Neuronal stem cell (in vitro differentiated cells): ENCODE measurements around the gene PTPRH.

Experiments
- DNase-seq: peaks from one replicate; pipeline ENCODE4 v3.0.0-alpha.2; 2013; ENCODE audit warnings: low spot score
- H2AFZ ChIP-seq: one replicate; pipeline ENCODE4 v1.6.1; 2013; ENCODE audit warnings: mild to moderate bottlenecking, low read length, inconsistent platforms
- H2AK5ac ChIP-seq: 2 replicates; pipeline ENCODE4 v1.6.1; 2013; ENCODE audit warnings: low read depth, mild to moderate bottlenecking, inconsistent platforms, low read length, moderate library complexity, mixed read lengths
- H2BK120ac ChIP-seq: 2 replicates; pipeline ENCODE4 v1.6.1; 2013; ENCODE audit warnings: low read depth, mild to moderate bottlenecking, inconsistent platforms, low read length, moderate library complexity, mixed read lengths
- H2BK12ac ChIP-seq: one replicate; pipeline ENCODE4 v1.6.1; 2013; ENCODE audit warnings: low read length, inconsistent platforms
- H2BK15ac ChIP-seq: 2 replicates; pipeline ENCODE4 v1.6.1; 2013; ENCODE audit warnings: mild to moderate bottlenecking, low read length, inconsistent platforms, mixed read lengths
- H2BK5ac ChIP-seq: one replicate; pipeline ENCODE4 v1.6.1; 2013; ENCODE audit warnings: inconsistent platforms, mild to moderate bottlenecking, low read length, moderate library complexity
- H3K14ac ChIP-seq: one replicate; pipeline ENCODE4 v1.6.1; 2013; ENCODE audit warnings: low read length, inconsistent platforms
- H3K18ac ChIP-seq: 2 replicates; pipeline ENCODE4 v1.6.1; 2013; ENCODE audit warnings: low read length, inconsistent platforms
- H3K23ac ChIP-seq: 2 replicates; pipeline ENCODE4 v1.6.1; 2013; ENCODE audit warnings: low read depth, mild to moderate bottlenecking, mixed read lengths, low read length, inconsistent platforms; ENCODE audit not compliant: poor library complexity
- H3K27ac ChIP-seq: replicated peaks from 3 replicates; pipeline ENCODE4 v1.5.1; 2013; ENCODE audit warnings: low read length, inconsistent platforms
- H3K27me3 ChIP-seq, 3 experiments: 2 replicates each; pipeline ENCODE4 v1.6.1; 2013; ENCODE audit warnings: low read length in 3 of 3, mild to moderate bottlenecking in 2 of 3, inconsistent platforms in 1 of 3, low read depth in 1 of 3, mixed read lengths in 1 of 3, moderate library complexity in 1 of 3; ENCODE audit not compliant: control insufficient read depth in 3 of 3, insufficient read depth in 3 of 3
- H3K36me3 ChIP-seq, 2 donors: replicated peaks in 1 of 2; 2 replicates each; pipeline ENCODE4 v1.6.1; 2013; ENCODE audit warnings: low read length in 2 of 2; ENCODE audit not compliant: control insufficient read depth in 2 of 2, insufficient read depth in 2 of 2
- H3K4ac ChIP-seq: 2 replicates; pipeline ENCODE4 v1.6.1; 2013; ENCODE audit warnings: inconsistent platforms, mild to moderate bottlenecking, low read length, moderate library complexity
- H3K4me1 ChIP-seq, 2 donors: 1 replicate in 1 of 2; 2 replicates in 1 of 2; pipeline ENCODE4 v1.6.1; 2013; ENCODE audit warnings: low read length in 2 of 2, low read depth in 1 of 2; ENCODE audit not compliant: control insufficient read depth in 2 of 2, insufficient read depth in 1 of 2
- H3K4me2 ChIP-seq: one replicate; pipeline ENCODE4 v1.6.1; 2013; ENCODE audit warnings: mild to moderate bottlenecking, low read length, inconsistent platforms; ENCODE audit not compliant: insufficient read depth, poor library complexity, severe bottlenecking
- H3K4me3 ChIP-seq, 2 donors: 2 replicates each; pipeline ENCODE4 v1.5.1; 2013; ENCODE audit warnings: low read length in 2 of 2, mild to moderate bottlenecking in 2 of 2, inconsistent platforms in 1 of 2, moderate library complexity in 1 of 2
- H3K79me1 ChIP-seq: one replicate; pipeline ENCODE4 v1.6.1; 2013; ENCODE audit warnings: low read depth, mild to moderate bottlenecking, inconsistent platforms, low read length, moderate library complexity
- H3K9ac ChIP-seq: one replicate; pipeline ENCODE4 v1.6.1; 2013; ENCODE audit warnings: mild to moderate bottlenecking, low read depth, low read length, inconsistent platforms; ENCODE audit not compliant: poor library complexity
- H3K9me3 ChIP-seq, 2 donors: replicated peaks in 1 of 2; 2 replicates each; pipeline versions ENCODE3 to v1.6.1; 2013; ENCODE audit warnings: low read length in 2 of 2, mild to moderate bottlenecking in 2 of 2, inconsistent platforms in 1 of 2, low read depth in 1 of 2, mixed read lengths in 1 of 2, moderate library complexity in 1 of 2; ENCODE audit not compliant: control insufficient read depth in 2 of 2, insufficient read depth in 1 of 2
- H4K8ac ChIP-seq: one replicate; pipeline ENCODE4 v1.6.1; 2013; ENCODE audit warnings: low read depth, mild to moderate bottlenecking, inconsistent platforms, low read length, moderate library complexity
- H4K91ac ChIP-seq: one replicate; pipeline ENCODE4 v1.6.1; 2013; ENCODE audit warnings: low read length, low read depth, mild to moderate bottlenecking, inconsistent platforms; ENCODE audit not compliant: poor library complexity
- WGBS, 2 donors: extraction: QIAGEN DNeasy Blood & Tissue Kit; methylation state at CpG; one replicate each; pipeline ENCODE4 v1.1.7; 2013; ENCODE audit warnings: missing lambda C conversion rate in 2 of 2, mixed read lengths in 1 of 2; ENCODE audit not compliant: insufficient read length in 2 of 2, insufficient replicate concordance in 1 of 2; ENCODE audit errors: extremely low coverage in 2 of 2; 5-methylcytosine and 5-hydroxymethylcytosine counted together

PTPRH gene

DNA sequence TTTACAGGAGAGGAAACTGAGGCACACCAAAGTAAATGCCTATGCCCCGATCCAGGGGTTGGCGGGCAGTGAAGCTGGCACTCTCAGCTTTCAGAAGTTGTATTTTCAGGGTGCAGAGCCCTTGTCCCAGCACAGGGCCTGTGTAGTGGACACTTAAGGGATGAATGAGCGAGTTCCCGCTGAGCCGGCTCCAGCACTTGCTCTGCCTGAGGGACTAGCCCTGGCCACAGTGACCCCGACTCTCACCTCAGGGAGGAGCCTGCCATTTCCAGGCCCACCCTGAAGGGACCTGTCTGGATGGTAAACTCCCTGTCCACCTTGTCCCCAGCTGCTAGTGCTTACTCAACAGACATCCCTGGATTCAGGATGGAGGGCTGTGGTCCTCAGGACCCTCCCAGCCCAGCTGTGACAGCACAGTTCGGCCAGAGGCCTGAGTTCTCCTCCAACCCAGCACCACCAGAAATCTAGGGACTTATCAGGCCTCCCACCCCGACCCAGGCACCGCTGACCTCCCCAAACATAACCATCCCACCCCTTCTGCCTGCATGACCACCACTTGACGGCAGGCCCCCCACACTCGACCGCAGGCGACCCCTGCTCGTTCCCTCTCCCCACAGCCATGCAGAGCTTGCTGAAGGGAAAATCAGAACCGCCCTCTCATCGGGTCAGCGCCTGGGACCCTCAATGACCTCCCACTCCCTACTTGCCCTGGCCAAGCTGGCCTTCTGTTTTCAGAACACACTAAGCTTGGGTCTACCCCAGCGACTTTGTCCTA is 41.1 kb upstream of the PTPRH start:
- no peaks in the 10 kb centered on the region for H3K4me1 ChIP-seq
- H3K9me3 ChIP-seq: peaks cover 0 to 2% of the 10 kb centered on the region in 2 donors
- H3K4ac ChIP-seq: no peak overlapping the region
- no peak overlapping the region for H2BK15ac ChIP-seq
- H3K4me2 ChIP-seq: no peak overlapping the region
- H3K14ac ChIP-seq: peak overlapping the region; percentile 38
- H2BK5ac ChIP-seq: no peak overlapping the region
- no peak overlapping the region for H3K4me3 ChIP-seq
- no peak overlapping the region for H3K27ac ChIP-seq
- WGBS, 2 donors: no CpG with 5 or more reads among the region's 18 CpGs
- H3K18ac ChIP-seq: no peak overlapping the region
- peak overlapping the region; percentile 46 for H2AK5ac ChIP-seq
- H3K9ac ChIP-seq: no peak overlapping the region
- H2BK120ac ChIP-seq: no peak overlapping the region
- no peak overlapping the region for H2AFZ ChIP-seq
- H2BK12ac ChIP-seq: no peak overlapping the region
- peaks cover 11 to 42% of the 10 kb centered on the region in 2 donors for H3K36me3 ChIP-seq
- no peak for DNase-seq
- H3K27me3 ChIP-seq: no peaks in the 10 kb centered on the region
- H4K91ac ChIP-seq: no peak overlapping the region
- H3K23ac ChIP-seq: peak overlapping the region; percentile 25
- H3K79me1 ChIP-seq: peaks cover 36% of the 10 kb centered on the region
- no peak overlapping the region for H4K8ac ChIP-seq

DNA sequence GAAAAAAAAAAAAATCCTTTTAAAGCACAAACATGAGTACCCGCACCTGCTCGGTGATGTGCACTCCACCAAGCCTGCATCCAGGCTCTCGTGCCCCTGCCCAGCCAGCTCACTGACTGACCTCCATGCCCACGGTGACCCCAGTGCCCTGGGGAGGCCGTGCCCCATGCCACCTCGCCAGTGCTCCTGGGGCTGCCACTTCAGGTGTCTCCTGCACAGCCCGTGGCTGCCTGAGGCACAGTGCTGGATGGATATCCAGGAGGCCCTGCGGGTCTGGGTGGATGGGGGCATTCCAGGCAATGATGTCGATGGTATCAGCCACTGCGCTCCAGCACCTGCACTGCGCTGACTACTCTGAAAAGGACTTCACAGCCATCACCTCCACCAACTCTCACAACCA is 40.5 kb upstream of the PTPRH start:
- no peak overlapping the region for H3K27ac ChIP-seq
- no peak overlapping the region for H2BK12ac ChIP-seq
- H2BK5ac ChIP-seq: no peak overlapping the region
- H3K4me2 ChIP-seq: no peak overlapping the region
- H3K79me1 ChIP-seq: peaks cover 36% of the 10 kb centered on the region
- no peak overlapping the region for H3K4me3 ChIP-seq
- no peak overlapping the region for H3K4ac ChIP-seq
- no peak overlapping the region for H2BK120ac ChIP-seq
- H4K91ac ChIP-seq: no peak overlapping the region
- no peaks in the 10 kb centered on the region for H3K27me3 ChIP-seq
- H2AFZ ChIP-seq: no peak overlapping the region
- peaks cover 17 to 48% of the 10 kb centered on the region in 2 donors for H3K36me3 ChIP-seq
- H3K9ac ChIP-seq: peak overlapping the region; percentile 70
- WGBS, 2 donors: no CpG with 5 or more reads among the region's 11 CpGs
- H3K14ac ChIP-seq: peak overlapping the region; percentile 38
- H2BK15ac ChIP-seq: no peak overlapping the region
- peaks cover 0 to 2% of the 10 kb centered on the region in 2 donors for H3K9me3 ChIP-seq
- H3K18ac ChIP-seq: peak overlapping the region; percentile 64
- peak overlapping the region; percentile 46 for H2AK5ac ChIP-seq
- H4K8ac ChIP-seq: peak overlapping the region; percentile 43
- no peak overlapping the region for H3K23ac ChIP-seq
- DNase-seq: no peak
- no peaks in the 10 kb centered on the region for H3K4me1 ChIP-seq

DNA sequence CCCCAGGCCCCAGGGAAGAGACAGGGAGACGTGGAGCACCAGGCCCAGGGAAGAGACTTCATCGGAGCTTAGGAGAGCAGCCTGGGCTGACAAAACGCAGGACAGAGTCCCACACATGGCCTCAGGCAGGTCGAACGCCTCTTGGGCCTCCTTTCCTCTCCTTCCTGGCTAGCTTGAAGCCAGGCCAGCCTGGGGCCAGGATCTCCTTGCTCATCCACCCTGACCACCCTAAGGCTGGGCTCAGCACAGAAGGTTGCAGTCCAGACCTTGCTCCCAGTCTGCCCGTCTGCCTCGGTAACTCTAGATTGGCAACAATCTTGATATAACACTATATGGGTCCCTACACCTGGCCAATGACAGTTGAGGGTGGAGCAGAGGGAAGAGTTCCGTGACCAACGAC is 39.4 kb upstream of the PTPRH start:
- DNase-seq: no peak
- no peak overlapping the region for H2AFZ ChIP-seq

DNA sequence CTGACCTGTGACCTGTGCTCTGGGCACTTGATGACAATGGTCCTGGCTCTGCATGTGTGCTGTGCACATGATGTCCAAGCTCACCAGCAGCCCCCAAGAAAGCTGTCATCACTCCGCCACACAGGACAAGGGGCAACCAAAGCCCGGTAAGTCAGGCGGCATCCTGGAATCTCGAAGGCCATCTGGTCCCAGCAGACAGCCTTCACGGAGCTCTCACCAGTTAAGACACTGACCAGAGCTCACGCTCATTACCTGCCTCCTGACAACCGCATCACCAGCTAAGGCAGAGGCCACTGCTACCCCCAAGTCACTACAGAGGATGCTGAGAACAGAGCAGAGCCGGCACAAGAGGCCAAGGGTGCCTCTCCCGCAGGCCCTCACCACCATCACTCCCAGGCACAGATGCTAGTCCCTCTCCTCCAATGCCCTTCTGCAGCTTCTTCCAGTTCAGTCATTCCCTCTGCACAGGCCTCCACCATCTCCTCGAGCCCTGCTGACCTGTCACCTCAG is 38.9 kb upstream of the PTPRH start:
- Histone ChIP-seq H3K23ac (peak overlapping the region; percentile 55), H2BK15ac (no peak overlapping the region), H3K18ac (peak overlapping the region; percentile 13), H2BK5ac (peak overlapping the region; percentile 53), H3K4me2 (no peak overlapping the region), H2AK5ac (peak overlapping the region; percentile 63), H4K91ac (no peak overlapping the region), H3K9ac (peak overlapping the region; percentile 70), H3K27me3 (no peaks in the 10 kb centered on the region), H3K27ac (no peak overlapping the region), H2AFZ (no peak overlapping the region), H3K9me3 (peaks cover 0 to 2% of the 10 kb centered on the region in 2 donors), H4K8ac (no peak overlapping the region), H3K4ac (no peak overlapping the region), H3K36me3 (peaks cover 31 to 57% of the 10 kb centered on the region in 2 donors), H2BK120ac (no peak overlapping the region), H2BK12ac (no peak overlapping the region), H3K4me1 (no peaks in the 10 kb centered on the region), H3K79me1 (peaks cover 30% of the 10 kb centered on the region), H3K4me3 (peak overlapping the region in 1 of 2 donors; percentile 1), H3K14ac (no peak overlapping the region)
- DNase-seq: no peak
- no CpG with 5 or more reads among the region's 10 CpGs for WGBS, 2 donors

More for the DNA sequence above, 39.4 kb upstream of the PTPRH start:
- H3K14ac ChIP-seq: no peak overlapping the region
- H3K9ac ChIP-seq: peak overlapping the region; percentile 70
- no CpG with 5 or more reads among the region's 9 CpGs for WGBS, 2 donors
- H2BK15ac ChIP-seq: no peak overlapping the region
- no peak overlapping the region for H2BK120ac ChIP-seq
- H3K27me3 ChIP-seq: no peaks in the 10 kb centered on the region
- H4K8ac ChIP-seq: no peak overlapping the region
- peak overlapping the region in 1 of 2 donors; percentile 1 for H3K4me3 ChIP-seq
- H3K18ac ChIP-seq: no peak overlapping the region
- peak overlapping the region; percentile 53 for H2BK5ac ChIP-seq
- no peak overlapping the region for H3K4me2 ChIP-seq
- H4K91ac ChIP-seq: no peak overlapping the region
- H2BK12ac ChIP-seq: no peak overlapping the region
- H3K4ac ChIP-seq: no peak overlapping the region
- no peak overlapping the region for H3K27ac ChIP-seq
- no peaks in the 10 kb centered on the region for H3K4me1 ChIP-seq
- H3K9me3 ChIP-seq: peaks cover 0 to 2% of the 10 kb centered on the region in 2 donors
- H2AK5ac ChIP-seq: peak overlapping the region; percentile 63
- peak overlapping the region; percentile 43 for H3K23ac ChIP-seq
- peaks cover 32% of the 10 kb centered on the region for H3K79me1 ChIP-seq
- peaks cover 27 to 57% of the 10 kb centered on the region in 2 donors for H3K36me3 ChIP-seq
